Panc1 (cell line): ENCODE measurements around the gene CACNA1A. TPM values are rescaled to one million over a fixed set of nuclear protein-coding genes. Genes with fewer than 3 reads are reported as not detected.

Source experiments
- ATAC-seq: fragments of 200-7000 bp; cut with Tn5 transposase; 2 replicates; pipeline ENCODE4 v1.9.1; 2020; ENCODE audit warnings: mild to moderate bottlenecking, moderate library complexity
- BruUV-seq: library from RNA; stranded (reverse); fragments of 400-500 nt; replicated peaks from 2 replicates; lab custom pipeline; 2021; lab: Mats Ljungman, UMichigan
- CTCF ChIA-PET: fragments of 300-600 bp; sonication (Branson Sonifier 250); formaldehyde crosslinking; loops from one replicate; lab custom pipeline; 2022; ENCODE audit warnings: antibody characterized with exemption; lab: Charles Lee
- POLR2A ChIA-PET: fragments of 300-600 bp; sonication (Branson Sonifier 250); formaldehyde crosslinking; loops from one replicate; lab custom pipeline; 2022; ENCODE audit warnings: antibody characterized with exemption; lab: Charles Lee
- DNase-seq: peaks from one replicate; pipeline ENCODE4 v3.0.0-alpha.2; 2010; ENCODE audit warnings: low read depth, low spot score
- H3K27ac ChIP-seq: 2 replicates; pipeline ENCODE4 v1.5.1; 2011; ENCODE audit warnings: mild to moderate bottlenecking, low read length, inconsistent platforms
- H3K27me3 ChIP-seq: fragments of 200-500 bp; sonication (Bioruptor generic); 2 replicates; pipeline ENCODE4 v1.6.0; 2014; ENCODE audit warnings: low read length, inconsistent platforms; ENCODE audit not compliant: control insufficient read depth, insufficient read depth
- H3K36me3 ChIP-seq: fragments of 200-500 bp; sonication (Bioruptor generic); 2 replicates; pipeline ENCODE4 v1.5.1; 2014; ENCODE audit warnings: inconsistent platforms, mild to moderate bottlenecking, low read length, moderate library complexity; ENCODE audit not compliant: control insufficient read depth, insufficient read depth
- H3K4me1 ChIP-seq: 2 replicates; pipeline ENCODE4 v1.5.1; 2011; ENCODE audit warnings: inconsistent platforms, mild to moderate bottlenecking, low read length, moderate library complexity; ENCODE audit not compliant: control insufficient read depth, insufficient read depth
- H3K4me3 ChIP-seq, 2 experiments: 2 replicates each; pipeline ENCODE4 v1.5.1; 2011 to 2012; ENCODE audit warnings: low read depth in 2 of 2, low read length in 2 of 2, mild to moderate bottlenecking in 2 of 2, inconsistent platforms in 1 of 2, moderate library complexity in 1 of 2
- H3K9me3 ChIP-seq: fragments of 200-500 bp; sonication (Bioruptor generic); 2 replicates; pipeline ENCODE4 v1.5.1; 2014; ENCODE audit warnings: low read depth, mild to moderate bottlenecking, inconsistent platforms, low read length, moderate library complexity; ENCODE audit not compliant: control insufficient read depth, insufficient read depth
- CTCF ChIP-seq: fragments of 450-650 bp; IDR thresholded peaks from 2 replicates; pipeline ENCODE4 v1.5.1; 2017; ENCODE audit warnings: mild to moderate bottlenecking
- POLR2AphosphoS5 ChIP-seq: IDR thresholded peaks from 2 replicates; pipeline ENCODE4 v1.6.1; 2012; ENCODE audit warnings: mild to moderate bottlenecking, low read depth, low read length, moderate library complexity
- REST ChIP-seq, 2 experiments: IDR thresholded peaks; 2 replicates each; pipeline ENCODE4 v1.6.1; 2011 to 2012; ENCODE audit warnings: low read depth in 2 of 2, control low read depth in 1 of 2, low read length in 1 of 2, mild to moderate bottlenecking in 1 of 2, moderate library complexity in 1 of 2; ENCODE audit not compliant: insufficient read depth in 1 of 2
- SIN3A ChIP-seq: IDR thresholded peaks from 2 replicates; pipeline ENCODE4 v1.6.1; 2012; ENCODE audit warnings: low read depth, mild to moderate bottlenecking, low read length, moderate library complexity, borderline replicate concordance; ENCODE audit not compliant: insufficient read depth
- TCF7L2 ChIP-seq: IDR thresholded peaks from 2 replicates; pipeline ENCODE4 v1.6.1; 2011; ENCODE audit warnings: mild to moderate bottlenecking, low read depth, low read length, inconsistent platforms
- in situ Hi-C: cut with HindIII; loops from 2 replicates; pipeline ENCODE4 v1.10.0; 2016; ENCODE audit warnings: low sequenced_read_pairs, low pct_unique_long_range_greater_than_20kb
- intact Hi-C: fragments of 100-400 bp; cut with micrococcal nuclease; formaldehyde crosslinking; loops from one replicate; pipeline ENCODE4 v1.10.0; 2022; ENCODE audit not compliant: unreplicated experiment
- total RNA-seq: library from RNA; stranded (reverse); gene quantifications from one replicate; pipeline ENCODE4 v1.2.1, GENCODE V29; 2021; ENCODE audit not compliant: unreplicated experiment

CACNA1A gene
- total RNA-seq, 1 experiment from 2014 or later, result 0.51 TPM

- ATAC-seq, result no peak
- no peak overlapping the region for H3K27ac ChIP-seq
- peaks cover 2% of the 10 kb centered on the region; the same call in 1 of the 2 replicates for H3K27me3 ChIP-seq
- intact Hi-C loops, result no loop called here
- no peaks in the 10 kb centered on the region for H3K4me1 ChIP-seq
- in situ Hi-C loops, result no loop called here
- BruUV-seq, result no TSS peak
- DNase-seq, result no peak
- CTCF ChIA-PET, result no interaction called here
- no peaks in the 10 kb centered on the region for H3K36me3 ChIP-seq
- no peak for TF ChIP-seq TCF7L2
- no peak for TF ChIP-seq CTCF
- TF ChIP-seq SIN3A, result no peak
- no peak for TF ChIP-seq REST (IDR thresholded peaks at IDR 0.05; ENCODE audit: insufficient read depth in 1 of 2, low read depth in 2 of 2, low read length in 1 of 2)
- no peak overlapping the region for H3K4me3 ChIP-seq
- POLR2A ChIA-PET, result interaction anchor here (0.6 kb wide), 1 partner anchor 149 kb away, joined by 3 read pairs; no protein-coding TSS in a partner anchor
- H3K9me3 ChIP-seq, result no peaks in the 10 kb centered on the region
Measured at GRCh38 chr19:13541554-13541953, 35.3 kb upstream of the CACNA1A start.

- no peaks in the 10 kb centered on the region for H3K4me1 ChIP-seq
- CTCF ChIA-PET, result no interaction called here
- in situ Hi-C loops (no loop called here), intact Hi-C loops (no loop called here)
- BruUV-seq, result no TSS peak
- no peak overlapping the region for H3K4me3 ChIP-seq
- no peak for ATAC-seq
- DNase-seq, result no peak
- H3K27ac ChIP-seq, result no peak overlapping the region
- peaks cover 2% of the 10 kb centered on the region; the same call in 1 of the 2 replicates for H3K27me3 ChIP-seq
- TF ChIP-seq POLR2AphosphoS5, result no peak
- no peak for TF ChIP-seq TCF7L2
- TF ChIP-seq REST (IDR thresholded peaks at IDR 0.05; ENCODE audit: insufficient read depth in 1 of 2, low read depth in 2 of 2, low read length in 1 of 2), result no peak
- no peak for TF ChIP-seq CTCF
- no peak for TF ChIP-seq SIN3A
- H3K36me3 ChIP-seq, result no peaks in the 10 kb centered on the region
- no peaks in the 10 kb centered on the region for H3K9me3 ChIP-seq
- POLR2A ChIA-PET, result no interaction called here
Measured at GRCh38 chr19:13539332-13539731, 33.1 kb upstream of the CACNA1A start.
